Activated CD8-positive, alpha-beta memory T cell treated with anti-CD3 and anti-CD28 coated beads for 36 hours (primary cell): ENCODE results near the gene LRRC32. TPM values are rescaled to one million over a fixed set of nuclear protein-coding genes. Genes with fewer than 3 reads are reported as not detected.

Experiments used
- CTCF ChIA-PET: fragments of 350-600 bp; sonication (Branson Sonifier 250); formaldehyde crosslinking; loops from one replicate; lab custom pipeline; 2021; ENCODE audit warnings: antibody characterized with exemption; lab: Charles Lee
- POLR2A ChIA-PET: fragments of 350-600 bp; sonication (Branson Sonifier 250); formaldehyde crosslinking; loops from one replicate; lab custom pipeline; 2021; ENCODE audit warnings: antibody characterized with exemption; lab: Charles Lee
- total RNA-seq, 2 experiments: library from RNA; stranded (reverse); gene quantifications; one replicate each; pipeline ENCODE4 v1.2.3, GENCODE V29; 2021

Gene LRRC32
- total RNA-seq, 2 experiments from 2014 or later: 4.5 to 5.4 TPM

- POLR2A ChIA-PET: no interaction called here
- CTCF ChIA-PET: interaction anchor here (1.2 kb wide), 1 partner anchor 10 kb away, joined by 3 read pairs; no protein-coding TSS in a partner anchor
Measured at GRCh38 chr11:76701294-76702040, 30.9 kb upstream of the LRRC32 start.

- ChIA-PET POLR2A (no interaction called here), CTCF (no interaction called here)
Measured at GRCh38 chr11:76700177-76701100, 29.9 kb upstream of the LRRC32 start.

DNA sequence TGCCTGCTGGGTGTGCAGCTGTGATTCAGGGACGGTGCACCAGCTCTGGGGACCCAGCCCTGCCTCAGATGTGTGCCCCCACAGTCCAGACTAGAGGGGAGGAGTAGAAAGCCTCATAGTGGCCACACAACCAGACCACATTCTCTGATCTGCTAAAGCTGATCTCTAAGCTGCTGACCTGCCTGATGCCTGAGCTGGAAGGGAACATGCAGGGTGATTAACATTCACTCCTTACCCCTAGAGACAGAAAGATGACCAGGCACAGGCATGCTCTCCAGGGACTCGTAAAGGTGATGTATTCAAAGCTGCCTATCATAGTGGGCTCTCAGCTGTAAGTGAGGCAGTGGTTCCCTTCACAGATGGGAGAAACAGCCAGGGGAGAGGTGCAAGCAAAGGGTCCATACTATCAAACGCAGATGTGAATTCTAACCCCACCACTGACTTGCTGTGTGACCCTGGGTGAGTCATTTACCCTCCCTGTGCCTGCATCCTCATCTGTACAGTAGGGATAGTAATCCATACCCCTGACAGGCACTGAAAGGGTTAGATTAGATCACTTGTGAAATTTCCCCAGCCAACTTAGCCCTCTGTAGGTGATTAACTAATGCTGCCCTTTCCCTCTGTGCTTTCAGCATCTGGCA, 29.0 kb upstream of the LRRC32 start:
- ChIA-PET CTCF (interaction anchor here (1.3 kb wide), 1 partner anchor 99 kb away, joined by 3 read pairs; no protein-coding TSS in a partner anchor), POLR2A (no interaction called here)

DNA sequence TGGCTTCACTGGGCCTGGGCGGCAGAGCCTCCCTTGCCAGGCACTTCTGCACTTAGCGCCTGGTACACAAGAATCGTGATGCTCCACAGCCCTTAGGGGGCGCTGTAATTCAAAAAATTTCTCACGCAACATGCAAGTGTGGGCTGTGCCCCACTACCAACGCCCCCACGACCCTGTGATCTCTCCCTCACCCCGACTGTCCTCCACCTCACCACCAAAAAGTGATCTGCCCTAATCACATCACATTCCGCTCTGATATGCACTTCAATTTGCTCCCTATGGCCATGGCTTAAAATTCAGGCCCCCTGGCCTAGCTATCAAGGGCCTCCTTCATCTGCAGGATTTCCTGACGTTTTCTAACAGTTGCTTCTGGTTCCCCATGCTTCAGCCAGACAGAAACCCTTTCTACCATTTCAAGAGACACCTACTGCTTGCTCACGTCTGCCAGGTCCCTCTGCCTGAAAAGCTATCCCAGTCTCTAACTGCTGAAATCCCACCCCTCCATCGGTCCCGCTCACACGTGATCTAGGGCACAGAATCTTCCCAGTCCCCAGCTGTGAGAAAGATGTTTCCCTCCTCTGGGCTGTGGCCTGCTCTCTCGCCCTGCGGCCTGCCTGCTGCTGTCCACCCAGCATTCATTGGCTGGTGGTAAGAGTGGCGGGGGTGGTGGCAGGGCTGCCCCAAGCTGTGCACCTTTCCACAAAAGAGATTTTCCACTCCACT, 27.9 kb upstream of the LRRC32 start:
- ChIA-PET CTCF (interaction anchor here (1.3 kb wide), 1 partner anchor 100 kb away, joined by 3 read pairs; no protein-coding TSS in a partner anchor), POLR2A (no interaction called here)

GRCh38 chr11:76696756-76697155, 26.2 kb upstream of the LRRC32 start:
- ChIA-PET POLR2A (no interaction called here), CTCF (no interaction called here)

DNA sequence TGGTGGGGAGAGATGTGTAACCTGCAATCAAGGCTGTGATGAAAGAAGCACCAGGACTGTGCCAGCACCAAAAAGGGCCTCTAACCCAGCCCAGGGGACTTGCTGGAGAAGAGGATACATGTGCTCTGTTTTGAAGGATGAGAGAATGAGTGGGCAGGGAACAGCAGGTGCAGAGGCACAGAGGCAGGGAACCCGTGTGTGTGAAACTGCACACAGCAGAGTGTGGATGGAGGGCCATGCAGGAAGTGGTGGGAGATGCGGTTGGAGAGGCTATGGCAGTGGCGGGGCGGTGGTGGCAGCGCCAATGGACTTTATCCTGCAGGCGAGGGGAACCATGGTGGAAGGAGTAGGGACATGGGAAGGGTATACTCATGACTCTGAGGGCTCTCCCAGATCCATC, 25.2 kb upstream of the LRRC32 start:
- ChIA-PET POLR2A (no interaction called here), CTCF (no interaction called here)

GRCh38 chr11:76695133-76695532, 24.6 kb upstream of the LRRC32 start:
- ChIA-PET CTCF (no interaction called here), POLR2A (no interaction called here)

DNA sequence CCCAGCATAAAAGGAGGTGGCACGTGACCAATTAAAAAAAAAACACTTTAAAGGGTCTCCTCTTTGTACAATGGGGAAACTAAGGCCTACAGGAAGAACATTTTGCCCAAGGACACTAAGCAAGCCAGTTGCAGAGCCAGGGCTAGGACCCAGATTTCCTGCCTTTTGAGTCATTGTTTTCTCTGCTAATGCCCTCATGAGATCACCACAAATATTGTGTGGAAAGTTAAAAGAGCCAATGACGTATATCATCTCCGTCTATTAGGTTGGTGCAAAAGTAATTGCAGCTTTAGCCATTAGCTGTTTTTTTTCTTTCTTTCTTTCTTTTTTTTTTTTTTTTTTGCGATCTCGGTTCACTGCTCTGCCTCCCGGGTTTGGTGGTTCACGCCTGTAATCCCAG, 24.1 kb upstream of the LRRC32 start:
- ChIA-PET POLR2A (no interaction called here), CTCF (no interaction called here)

GRCh38 chr11:76693806-76694205, 23.3 kb upstream of the LRRC32 start:
- POLR2A ChIA-PET: no interaction called here
- CTCF ChIA-PET: no interaction called here

DNA sequence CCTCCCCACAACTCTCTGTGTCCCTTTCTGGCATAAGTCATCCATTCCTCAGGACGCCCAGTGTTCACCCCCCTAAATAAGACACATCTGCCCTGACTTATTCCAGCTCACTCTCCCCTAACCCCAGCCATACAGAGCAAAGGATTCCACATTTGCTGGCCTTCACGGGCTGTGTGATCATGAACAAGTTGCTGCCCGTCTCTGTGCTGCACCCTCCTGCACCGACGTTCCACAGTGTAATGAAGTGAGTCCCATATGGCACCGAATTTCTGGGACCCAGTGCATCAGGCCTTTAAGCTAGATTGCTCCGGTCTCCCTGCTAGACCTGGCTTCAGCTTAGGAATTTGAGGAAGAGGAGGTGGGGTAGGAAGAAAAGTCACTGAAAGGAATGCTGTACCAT, 22.4 kb upstream of the LRRC32 start:
- CTCF ChIA-PET: interaction anchor here (0.6 kb wide), 1 partner anchor 239 kb away, joined by 3 read pairs; no protein-coding TSS in a partner anchor
- POLR2A ChIA-PET: no interaction called here

- CTCF ChIA-PET: interaction anchor here (0.6 to 1.1 kb wide), 2 partner anchors 11 to 161 kb away, joined by 3 read pairs; no protein-coding TSS in a partner anchor
- POLR2A ChIA-PET: no interaction called here
Measured at GRCh38 chr11:76691655-76692054, 21.1 kb upstream of the LRRC32 start.

GRCh38 chr11:76690736-76691135, 20.2 kb upstream of the LRRC32 start:
- CTCF ChIA-PET: no interaction called here
- POLR2A ChIA-PET: interaction anchor here (0.6 kb wide), 1 partner anchor 348 kb away, joined by 7 read pairs; no protein-coding TSS in a partner anchor

DNA sequence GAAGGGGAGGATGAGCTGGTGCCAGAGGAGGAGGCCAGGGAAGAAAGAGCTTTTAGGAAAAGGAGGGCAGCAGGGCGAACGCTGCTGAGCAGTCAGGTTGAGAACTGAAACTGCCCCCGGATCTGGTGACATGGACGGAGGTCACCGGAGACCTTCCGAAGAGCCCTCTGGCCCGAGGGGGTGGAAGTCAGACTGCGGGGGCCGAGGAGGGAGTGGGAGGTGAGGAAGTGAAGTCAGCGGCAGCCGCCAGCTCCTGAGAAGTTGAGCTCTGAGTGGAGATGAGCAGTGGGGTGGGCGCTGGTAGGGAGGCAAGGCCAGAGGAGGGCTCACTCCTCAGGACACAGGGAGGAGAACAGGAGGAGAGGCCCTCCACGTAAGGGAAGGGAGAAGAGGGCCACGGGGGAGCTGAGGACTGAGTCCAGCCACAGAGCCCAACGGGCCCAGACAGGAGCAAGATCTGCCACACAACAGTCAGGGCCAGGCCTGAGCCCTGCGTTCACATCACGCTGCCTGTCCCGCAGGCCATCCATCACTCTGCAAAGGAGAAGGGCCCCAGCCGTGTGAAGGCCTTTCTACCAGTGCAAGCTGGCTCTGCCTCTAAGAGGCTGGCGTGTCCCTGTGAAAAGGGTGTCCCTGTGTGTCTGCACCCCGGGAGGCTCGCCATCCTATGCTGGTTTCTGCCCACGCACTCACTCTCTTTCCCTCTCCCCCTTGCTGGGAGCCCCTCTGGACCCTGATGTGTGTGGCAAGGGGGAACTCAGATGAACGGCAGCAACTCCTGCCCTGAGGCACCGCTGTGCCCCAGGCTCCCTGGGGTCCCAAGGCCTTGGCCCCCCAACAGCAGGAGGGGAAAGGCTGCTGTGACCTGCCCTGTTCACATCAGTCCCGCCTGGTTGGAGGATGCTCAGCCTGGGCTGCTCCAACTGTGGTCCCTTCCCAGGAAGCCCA, 19.0 kb upstream of the LRRC32 start:
- ChIA-PET POLR2A (no interaction called here), CTCF (no interaction called here)

GRCh38 chr11:76688146-76688545, 17.6 kb upstream of the LRRC32 start:
- ChIA-PET CTCF (interaction anchor here (0.9 kb wide), 1 partner anchor 11 kb away, joined by 3 read pairs; no protein-coding TSS in a partner anchor), POLR2A (no interaction called here)

GRCh38 chr11:76686261-76687079, 15.9 kb upstream of the LRRC32 start:
- ChIA-PET CTCF (interaction anchor here (0.5 to 1.0 kb wide), 3 partner anchors 56 to 208 kb away, joined by 3 read pairs; no protein-coding TSS in a partner anchor), POLR2A (no interaction called here)

DNA sequence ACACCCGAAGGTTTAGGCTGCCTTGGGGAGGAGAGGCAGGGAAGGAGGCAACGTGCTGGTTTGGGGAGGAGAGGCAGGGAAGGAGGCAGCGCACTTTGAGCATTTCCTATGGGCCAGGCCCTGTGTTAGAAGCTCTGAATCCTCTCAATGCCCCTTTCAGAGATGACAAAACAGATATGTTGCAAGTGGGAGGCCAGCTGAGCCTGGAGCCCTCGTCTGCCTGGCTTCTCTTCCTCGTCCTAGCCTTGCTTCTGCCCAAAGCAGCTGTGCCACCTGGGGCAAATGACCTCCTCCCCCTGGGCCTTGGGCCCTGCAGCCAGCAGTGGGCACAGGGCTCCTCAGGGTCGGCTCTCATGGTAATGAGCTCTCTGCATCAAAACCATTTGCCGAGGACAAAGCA, 15.3 kb upstream of the LRRC32 start:
- ChIA-PET POLR2A (no interaction called here), CTCF (interaction anchor here (0.6 to 1.0 kb wide), 2 partner anchors 95 to 207 kb away, joined by 3 read pairs; no protein-coding TSS in a partner anchor)

DNA sequence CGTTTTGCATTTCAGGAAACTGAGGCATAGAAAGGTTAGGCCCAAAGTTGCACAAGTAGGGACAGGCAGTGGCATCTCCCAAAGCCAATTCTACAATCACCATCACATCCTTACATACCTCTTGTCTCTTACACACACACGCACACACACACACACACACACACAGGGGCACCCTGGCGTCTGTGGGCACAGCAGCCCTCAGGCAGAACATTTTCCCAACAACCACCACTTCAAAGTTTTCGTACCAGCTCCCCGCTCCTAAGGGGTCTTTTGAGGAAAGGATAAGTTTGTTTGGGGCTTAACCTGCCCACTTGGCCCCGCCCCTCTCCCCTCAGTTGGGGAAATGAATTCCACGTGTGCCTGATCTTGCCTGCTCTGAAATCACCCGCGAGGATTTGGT, 14.7 kb upstream of the LRRC32 start:
- POLR2A ChIA-PET: no interaction called here
- CTCF ChIA-PET: no interaction called here
